GM13976 (cell line): ENCODE data around the gene PLOD3.

Experiments
- DNase-seq: peaks from one replicate; pipeline ENCODE4 v3.0.0; 2012; ENCODE audit warnings: low spot score
- in situ Hi-C: fragments of 300-500 bp; cut with MboI; formaldehyde crosslinking; loops from one replicate; pipeline ENCODE4 v1.12.0; 2022; ENCODE audit warnings: low sequenced_read_pairs, mixed read lengths, inconsistent platforms; ENCODE audit not compliant: unreplicated experiment
- TF ChIP-seq, protein P1 (sequence below): IDR thresholded peaks from 2 replicates; pipeline ENCODE4 v1.5.1; 2012; ENCODE audit warnings: borderline replicate concordance, mild to moderate bottlenecking; ENCODE audit not compliant: insufficient read depth; ENCODE audit errors: extremely low read depth, missing control alignments, control extremely low read depth

Gene PLOD3

GRCh38 chr7:101251871-101252659 lies 34.7 kb upstream of the PLOD3 start:
- TF ChIP-seq, protein P1, sequence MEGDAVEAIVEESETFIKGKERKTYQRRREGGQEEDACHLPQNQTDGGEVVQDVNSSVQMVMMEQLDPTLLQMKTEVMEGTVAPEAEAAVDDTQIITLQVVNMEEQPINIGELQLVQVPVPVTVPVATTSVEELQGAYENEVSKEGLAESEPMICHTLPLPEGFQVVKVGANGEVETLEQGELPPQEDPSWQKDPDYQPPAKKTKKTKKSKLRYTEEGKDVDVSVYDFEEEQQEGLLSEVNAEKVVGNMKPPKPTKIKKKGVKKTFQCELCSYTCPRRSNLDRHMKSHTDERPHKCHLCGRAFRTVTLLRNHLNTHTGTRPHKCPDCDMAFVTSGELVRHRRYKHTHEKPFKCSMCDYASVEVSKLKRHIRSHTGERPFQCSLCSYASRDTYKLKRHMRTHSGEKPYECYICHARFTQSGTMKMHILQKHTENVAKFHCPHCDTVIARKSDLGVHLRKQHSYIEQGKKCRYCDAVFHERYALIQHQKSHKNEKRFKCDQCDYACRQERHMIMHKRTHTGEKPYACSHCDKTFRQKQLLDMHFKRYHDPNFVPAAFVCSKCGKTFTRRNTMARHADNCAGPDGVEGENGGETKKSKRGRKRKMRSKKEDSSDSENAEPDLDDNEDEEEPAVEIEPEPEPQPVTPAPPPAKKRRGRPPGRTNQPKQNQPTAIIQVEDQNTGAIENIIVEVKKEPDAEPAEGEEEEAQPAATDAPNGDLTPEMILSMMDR, result no peak
- in situ Hi-C loops, result no loop called here
- DNase-seq, result peak; percentile 98

DNA sequence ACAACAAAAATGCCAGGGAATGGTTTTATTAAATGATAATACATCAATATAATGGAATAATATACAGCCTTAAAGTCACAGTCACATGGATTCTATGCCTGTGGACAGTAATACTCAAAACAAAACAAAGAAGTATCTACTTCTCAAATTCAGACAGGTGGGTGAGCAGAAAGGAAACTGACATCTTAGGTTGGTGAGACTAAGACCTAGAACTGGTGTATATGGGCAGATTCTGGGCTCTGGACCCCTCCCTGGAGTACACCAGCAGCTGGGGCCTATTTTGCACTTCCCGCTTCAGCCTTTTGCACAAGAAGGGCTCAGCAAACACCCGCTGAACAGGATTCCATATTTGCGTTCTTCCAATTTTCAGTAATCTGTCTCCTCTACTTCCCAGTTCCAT lies 32.9 kb upstream of the PLOD3 start:
- TF ChIP-seq, protein P1, result no peak
- DNase-seq, result peak; percentile 60
- in situ Hi-C loops, result no loop called here

DNA sequence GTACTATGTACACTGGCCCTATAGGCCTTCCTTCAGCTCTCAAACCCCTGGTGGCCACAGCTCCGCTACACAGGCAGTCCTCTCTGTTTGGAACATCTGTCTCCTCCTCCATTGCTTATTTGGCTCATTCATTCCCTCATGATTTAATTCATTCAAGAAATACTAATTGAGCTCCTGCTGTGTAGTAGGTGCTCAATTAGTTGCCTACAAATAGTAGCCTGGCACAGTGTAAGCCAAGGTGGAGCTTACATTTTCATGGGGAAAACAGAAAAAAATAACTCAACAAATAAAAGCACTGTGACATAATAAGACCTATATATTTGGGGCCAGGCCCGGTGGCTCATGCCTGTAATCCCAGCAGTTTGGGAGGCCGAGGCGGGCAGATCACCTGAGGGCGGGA lies 30.9 kb upstream of the PLOD3 start:
- no peak for DNase-seq
- in situ Hi-C loops, result no loop called here
- TF ChIP-seq, protein P1, result no peak

GRCh38 chr7:101245147-101245668 lies 27.8 kb upstream of the PLOD3 start:
- DNase-seq, result no peak
- TF ChIP-seq, protein P1, result no peak
- in situ Hi-C loops, result no loop called here

DNA sequence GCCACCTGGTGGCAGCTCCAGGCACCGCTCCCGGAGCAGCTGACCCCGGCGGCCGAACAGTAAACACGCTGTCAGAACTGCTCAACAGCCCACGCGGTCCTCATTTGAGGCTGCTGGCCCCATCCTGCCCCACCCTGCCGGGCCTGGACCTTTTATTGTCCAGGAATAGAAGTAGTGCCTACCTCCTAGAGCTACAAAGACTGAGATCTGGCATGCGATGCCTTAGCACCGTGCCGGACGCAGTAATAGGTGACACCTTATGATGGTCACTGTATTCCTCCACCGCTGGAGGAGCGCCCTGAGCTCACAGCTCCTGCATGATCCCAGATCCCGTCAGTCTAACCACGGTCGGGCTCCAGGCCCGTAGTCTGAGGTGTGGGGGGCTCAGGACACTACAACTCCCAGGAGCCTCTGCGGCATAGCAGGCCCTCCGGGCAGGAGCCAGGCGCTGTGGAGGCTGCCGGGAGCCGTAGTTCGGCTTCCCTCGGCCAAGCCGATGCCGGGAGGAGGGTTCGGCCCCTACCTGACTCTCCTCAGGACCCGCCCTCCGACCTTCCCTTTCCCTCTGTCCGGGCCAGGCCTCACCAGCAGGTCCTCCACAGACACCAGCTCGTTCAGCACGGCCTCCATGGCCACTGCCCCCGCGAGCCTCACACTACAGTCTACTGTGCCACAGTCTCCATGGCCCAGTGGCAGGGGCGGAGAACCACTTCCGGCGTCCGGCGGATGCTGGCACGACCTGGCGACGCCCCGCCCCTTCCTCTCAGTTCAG lies 27.2 kb upstream of the PLOD3 start, which contains the start of gene FIS1:
FIS1 (minus strand) TSS at position 707 of the 772 bp plus-strand sequence; CDS start at position 630, 77 bp downstream.
- peak; percentile 94 for DNase-seq
- TF ChIP-seq, protein P1, result peak; percentile 96
- in situ Hi-C loops, result no loop called here

- peak; percentile 18 for DNase-seq
- TF ChIP-seq, protein P1, result no peak
- in situ Hi-C loops, result no loop called here
These were observed 26.4 kb upstream of the PLOD3 start for GRCh38 chr7:101243646-101244374.
